GDM1 (cell line): Measurements from ENCODE around the gene KIAA0513.

Experiments used
- DNase-seq: peaks from one replicate; lab custom pipeline; 2025; lab: John Stamatoyannopoulos, UW

KIAA0513 gene

DNA sequence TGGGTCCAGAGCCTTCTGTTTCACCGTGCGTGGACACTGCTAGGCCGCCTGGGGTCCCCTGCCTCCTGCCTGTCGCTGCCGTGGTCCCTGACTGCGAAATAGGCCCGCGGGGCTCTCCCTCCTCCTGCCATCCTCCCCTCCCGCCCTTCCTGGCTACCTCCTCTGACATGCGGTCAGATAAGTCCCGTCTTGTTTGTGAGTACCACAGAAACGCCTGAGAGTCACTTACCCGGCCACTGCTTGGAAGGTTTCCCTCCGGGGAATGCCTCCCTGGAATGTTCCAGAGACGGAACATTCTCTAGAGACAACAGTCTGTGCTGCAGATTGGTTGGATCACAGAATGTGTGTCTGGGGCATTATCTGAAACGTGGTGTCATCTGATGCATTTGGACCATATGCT, 61.9 kb downstream of the KIAA0513 start:
- DNase-seq, result no peak

DNA sequence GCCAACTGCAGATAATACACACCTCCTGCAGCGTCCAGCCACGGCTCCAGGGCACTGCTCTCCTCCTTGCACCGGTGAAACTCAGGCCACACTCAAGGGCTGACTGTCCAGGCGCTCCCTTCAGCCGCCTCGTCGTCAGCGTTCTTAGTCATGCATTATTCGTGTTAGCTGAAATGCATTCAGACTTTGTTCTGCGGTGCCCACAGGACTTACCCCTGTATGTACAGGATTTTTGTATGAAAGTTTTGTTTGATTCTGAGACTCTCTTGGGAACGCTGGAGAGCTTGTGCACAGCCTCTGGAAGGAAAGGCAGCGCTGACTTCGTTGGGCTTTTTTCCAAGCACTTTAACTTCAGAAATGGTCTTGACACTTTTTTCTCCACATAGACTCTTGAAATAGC, 62.6 kb downstream of the KIAA0513 start:
- DNase-seq, result no peak

DNA sequence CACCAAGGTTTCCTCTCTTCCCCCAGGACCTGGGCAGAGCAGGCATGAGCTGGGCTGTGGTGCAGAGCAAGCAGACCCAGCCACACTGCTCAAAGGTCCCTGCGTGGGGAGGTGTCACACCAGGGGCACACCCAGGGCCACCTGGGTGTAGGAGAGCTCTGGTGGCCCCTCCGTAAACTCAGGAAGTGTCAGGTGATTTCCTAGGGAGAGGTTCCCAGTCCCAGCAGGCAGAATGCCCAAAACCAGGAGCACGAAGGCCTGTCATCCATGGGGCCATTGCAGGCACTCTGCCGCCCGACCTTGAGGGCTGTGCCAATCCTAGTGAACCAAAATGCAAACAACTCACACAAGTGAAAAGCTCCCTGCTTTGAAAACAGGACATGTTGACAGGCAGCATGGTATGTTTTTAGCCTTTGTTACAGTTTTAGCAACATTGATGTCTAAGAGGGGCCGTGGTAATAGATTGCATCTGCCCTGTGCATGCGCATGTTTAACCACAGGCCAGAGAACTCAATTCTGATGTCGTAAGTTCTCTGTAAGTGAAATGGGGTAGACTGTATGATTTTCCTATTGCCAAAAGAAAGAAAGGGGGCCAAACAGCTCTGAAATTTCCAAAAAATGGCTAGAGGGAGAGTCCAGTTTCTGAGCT, 63.4 kb downstream of the KIAA0513 start:
- DNase-seq, result no peak

DNA sequence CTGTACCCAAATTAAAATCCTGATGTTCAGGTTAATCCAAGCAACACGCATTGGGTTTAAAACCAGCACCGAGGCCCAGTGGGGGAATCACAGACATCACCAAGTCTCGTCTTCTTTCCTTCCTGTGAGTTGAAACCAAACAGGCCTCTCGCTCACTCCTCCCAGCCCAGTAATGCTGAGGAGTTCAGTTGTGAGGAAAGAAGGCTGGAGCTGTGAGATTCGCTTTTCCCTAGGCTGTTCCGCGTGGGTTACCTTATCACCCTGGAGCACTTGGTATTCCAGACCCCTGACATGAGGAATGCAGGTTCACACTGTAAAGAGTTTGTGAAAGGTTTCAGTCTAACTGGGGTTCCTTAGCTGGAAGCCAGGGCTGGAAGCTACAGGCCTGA, 63.9 kb downstream of the KIAA0513 start:
- no peak for DNase-seq

DNA sequence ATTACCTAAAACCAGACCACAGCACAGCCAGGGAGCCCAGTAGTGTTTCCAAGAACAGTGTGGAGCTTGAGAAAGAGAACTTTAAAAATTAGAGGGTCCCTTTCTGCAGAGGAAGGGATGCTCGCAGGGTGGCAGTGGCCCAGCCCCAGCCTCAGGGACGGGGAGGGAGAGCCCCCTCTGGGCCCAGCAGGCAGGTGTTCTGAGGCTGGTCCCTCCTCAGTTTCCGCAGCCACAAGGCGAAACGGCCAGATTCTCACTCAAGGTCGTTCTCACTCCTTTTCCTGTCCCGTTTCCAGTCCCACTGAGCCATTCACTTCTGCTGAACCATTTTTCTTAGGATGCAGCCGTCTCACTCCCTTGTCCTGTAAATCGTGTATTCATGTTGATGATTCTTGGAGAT, 64.7 kb downstream of the KIAA0513 start:
- no peak for DNase-seq

DNA sequence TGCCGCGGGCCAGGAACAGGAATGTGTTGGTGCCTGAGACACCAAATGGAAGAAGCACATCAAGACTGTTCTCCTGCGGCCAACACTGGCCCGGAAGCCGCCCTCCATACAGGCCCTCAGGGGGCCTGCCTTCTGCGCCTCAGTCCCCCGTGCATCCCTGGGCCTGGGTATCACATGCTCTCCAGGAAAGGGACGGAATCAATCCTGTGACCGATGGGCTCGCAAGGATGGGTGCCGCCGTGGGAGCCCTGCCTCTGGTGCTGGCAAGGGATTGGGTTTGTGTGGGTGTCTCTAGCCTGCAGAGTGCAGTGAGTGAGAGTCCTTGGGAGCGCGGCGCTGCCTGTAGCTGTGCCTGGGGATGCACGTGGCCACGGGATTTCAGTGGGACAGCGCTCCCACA, 65.3 kb downstream of the KIAA0513 start:
- DNase-seq, result no peak

DNA sequence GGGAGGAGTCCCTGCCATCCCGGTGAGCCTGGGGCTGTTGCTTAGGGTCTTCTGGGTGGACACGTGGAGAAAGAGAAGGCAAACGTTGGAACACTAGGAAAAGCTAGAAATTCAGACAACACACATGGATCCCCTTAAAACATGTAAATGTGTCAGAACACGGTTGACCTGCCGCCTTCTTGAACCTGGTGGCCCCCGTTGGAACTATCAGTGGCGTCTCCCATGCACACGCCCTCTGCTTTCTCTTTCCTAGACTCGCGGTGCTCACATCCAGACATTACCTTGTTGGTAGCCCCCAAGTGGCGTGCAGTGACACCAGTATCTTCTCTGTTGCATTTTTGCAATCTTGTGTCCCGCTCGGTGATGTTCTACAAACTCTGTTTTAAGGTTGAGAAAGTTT, 66.1 kb downstream of the KIAA0513 start:
- no peak for DNase-seq

DNA sequence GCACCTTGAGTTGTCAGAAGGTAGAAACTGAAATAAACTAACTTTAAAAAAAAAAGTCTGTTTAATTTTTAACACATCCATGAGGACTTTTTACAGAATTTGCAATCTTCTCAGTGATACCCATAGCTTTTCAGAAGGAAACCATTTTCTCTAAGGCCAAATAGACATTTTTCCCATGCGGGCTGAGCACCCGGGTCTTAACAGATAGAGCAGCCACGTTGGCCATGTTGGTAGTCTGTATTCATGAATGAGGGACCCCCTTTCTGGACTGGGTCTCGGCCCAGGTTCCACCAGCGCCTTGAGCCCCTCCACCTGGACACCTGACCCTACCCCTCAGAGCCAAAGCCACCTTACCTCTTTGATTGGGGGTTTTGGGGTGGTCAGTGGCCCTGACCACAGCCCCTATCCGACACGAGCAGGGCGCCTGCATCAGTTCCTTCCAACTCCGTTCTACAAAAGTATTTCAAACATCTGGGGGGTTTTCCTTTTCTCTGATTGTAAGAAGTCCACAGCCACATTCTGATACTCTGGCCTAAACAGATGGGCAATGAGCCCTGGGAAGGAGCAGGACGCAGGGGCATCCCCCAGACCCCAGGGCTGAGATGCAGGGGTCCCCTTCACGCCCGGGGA, 66.7 kb downstream of the KIAA0513 start:
- DNase-seq, result no peak

DNA sequence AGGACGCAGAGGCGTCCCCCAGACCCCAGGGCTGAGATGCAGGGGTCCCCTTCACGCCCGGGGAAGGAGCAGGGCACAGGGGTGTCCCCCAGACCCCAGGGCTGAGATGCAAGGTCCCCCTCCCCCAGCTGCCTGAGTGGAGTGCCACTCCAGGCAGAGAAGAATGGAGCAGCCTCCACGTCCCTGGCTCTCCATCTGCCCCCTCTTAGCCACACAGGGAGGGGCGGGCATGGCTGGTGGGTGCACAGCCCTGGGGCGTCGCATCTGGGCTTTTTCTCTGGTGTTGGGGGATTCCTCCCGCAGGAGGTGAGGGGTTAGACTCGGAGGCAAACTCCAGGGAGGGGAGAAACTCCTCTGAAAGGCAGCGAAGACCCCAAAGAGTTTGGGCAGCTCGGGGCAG, 67.2 kb downstream of the KIAA0513 start:
- no peak for DNase-seq

DNA sequence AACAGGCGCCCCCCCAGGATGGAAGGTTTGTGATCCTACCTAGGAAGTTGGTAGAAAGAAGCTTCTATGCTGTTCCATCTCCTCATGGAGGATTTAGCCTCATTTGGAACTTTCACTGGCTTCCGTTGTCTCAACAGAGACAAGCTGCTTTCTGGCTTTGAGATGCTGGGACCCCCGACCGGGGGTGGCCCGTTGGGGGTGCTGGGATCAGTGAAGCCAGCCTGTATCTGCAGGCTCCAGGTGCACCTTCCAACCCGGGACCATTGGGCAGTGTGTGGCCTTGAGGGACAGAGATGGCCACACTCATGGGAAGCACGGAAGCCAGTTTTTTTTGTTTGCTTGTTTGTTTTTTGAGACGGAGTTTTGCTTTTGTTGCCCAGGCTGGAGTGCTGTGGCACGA, 69.3 kb downstream of the KIAA0513 start:
- no peak for DNase-seq

DNA sequence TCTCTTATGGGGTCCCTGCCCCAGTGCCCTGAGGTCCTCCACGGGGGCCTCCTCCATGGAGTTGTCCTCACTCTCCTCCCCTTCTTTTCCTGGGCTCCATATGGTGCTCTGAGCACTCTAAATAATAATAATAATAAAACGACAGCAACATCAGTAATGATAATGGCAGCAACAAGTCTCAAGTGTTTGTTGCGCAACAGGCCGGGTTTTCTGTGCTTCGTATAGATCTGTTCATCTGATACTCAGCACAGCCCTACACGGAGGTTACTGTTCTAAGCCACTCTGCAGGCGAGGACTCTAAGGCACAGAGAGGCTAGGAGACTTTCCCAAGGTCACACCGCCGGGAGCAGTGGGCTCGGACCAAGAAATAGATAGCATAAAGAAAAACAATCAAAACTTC, 71.0 kb downstream of the KIAA0513 start:
- DNase-seq, result no peak

DNA sequence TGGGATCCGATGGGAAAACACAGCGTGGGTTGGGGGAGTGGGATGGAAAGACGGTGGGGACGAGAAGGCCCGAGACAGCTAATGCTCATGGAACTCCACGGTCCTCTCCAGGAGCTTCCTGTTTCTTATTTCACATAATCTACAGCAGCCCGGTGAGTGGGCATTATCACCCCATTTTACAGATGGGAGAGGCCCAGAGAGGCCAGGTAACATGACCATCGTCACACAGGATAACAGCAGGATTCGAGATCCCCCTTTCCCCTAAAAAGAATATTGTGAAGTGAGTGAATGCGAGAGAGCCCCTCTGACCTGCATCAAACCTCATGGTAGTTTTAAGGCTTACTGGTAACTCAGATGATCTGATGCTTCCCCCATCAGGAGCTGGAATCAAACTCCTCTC, 72.7 kb downstream of the KIAA0513 start:
- DNase-seq, result no peak

DNA sequence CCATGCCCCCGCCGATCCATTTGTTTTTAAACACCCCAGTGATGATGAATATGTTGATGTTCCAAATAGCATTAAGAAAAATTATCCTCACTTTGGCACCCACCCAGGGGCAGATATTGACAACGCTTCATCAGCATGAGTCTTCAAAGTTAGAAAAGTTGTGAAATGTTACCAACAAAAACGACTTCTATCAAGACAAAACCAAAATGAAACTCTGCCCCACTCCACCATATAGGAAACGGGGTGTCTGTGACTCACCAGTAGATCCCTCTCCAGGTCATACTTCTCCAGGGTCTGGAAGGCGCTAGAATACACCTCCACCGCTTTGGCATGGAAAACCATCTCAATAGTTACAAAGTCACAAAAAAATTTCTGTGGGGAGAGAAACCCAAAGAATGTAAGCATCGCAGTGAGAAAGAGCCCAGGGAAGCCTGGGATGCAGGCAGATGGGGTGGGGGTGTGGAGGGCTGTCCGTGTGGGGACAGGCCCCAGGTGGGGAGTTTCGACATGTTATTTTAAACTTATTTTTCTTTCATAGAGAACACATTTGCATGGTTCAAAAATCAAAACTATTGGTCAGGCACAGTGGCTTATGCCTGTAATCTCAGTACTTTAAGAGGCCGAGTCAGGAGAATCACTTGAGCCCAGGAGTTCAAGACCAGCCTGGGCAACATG, 74.5 kb downstream of the KIAA0513 start:
- no peak for DNase-seq

DNA sequence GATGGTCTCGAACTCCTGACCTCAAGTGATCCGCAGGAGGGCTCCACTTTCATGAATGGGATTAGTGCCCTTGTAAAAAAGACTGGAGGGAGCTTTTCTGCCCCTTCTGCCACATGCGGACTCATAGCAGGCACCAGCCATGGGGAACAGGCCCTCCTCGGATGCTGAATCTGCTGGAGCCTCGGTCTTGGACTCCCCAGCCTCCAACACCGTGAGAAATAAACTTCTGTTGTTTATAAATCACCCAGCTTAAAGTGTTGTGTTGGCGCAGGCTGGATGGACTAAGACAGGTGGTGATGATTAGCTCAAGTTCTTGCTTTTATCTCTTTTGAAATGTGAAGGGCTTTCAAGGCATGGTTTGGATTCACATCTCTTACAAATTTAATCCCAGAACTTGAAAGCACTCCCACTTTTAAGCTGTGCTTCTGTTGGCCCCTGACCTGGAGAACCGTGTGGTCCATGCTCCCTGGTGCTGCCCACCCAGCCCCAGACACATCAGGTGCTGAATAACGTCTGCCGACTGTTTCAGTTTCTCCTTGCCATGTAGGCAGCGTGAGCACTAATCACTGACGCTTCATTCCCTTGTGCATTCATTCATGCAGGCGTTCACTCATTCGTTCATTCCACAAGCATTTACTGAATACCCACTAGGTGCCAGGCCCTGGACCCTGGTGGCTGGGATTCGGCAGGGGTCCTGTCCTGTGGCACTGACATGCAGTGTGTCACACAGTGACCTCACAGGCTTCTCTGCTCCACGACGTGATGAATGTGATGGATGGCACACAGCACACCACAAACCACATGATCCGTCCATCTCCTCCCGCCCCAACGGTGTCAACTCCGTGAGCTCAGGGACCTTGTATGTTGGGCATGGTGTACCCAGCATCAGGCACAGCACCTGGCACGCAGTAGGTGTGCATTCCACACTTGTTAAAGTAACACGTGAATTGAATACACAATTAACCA, 75.8 kb downstream of the KIAA0513 start:
- DNase-seq, result no peak

DNA sequence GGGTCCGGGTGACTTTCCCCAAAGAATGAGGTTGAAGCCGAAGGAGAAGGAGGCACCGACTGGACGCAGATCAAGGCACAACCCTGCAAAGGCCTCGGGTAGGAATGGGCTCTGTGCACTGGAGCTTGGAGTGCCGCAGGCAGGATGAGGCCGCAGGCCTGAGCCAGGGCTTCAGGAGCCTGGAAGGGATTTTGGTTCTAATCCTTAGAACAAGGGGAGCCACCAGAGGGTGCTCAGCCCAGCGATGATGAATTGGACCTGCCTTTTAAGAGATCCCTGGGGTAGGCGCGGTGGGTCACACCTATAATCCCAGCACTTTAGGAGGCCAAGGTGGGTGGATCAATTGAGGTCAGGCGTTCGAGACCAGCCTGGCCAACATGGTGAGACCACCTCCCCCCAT, 76.6 kb downstream of the KIAA0513 start:
- no peak for DNase-seq

DNA sequence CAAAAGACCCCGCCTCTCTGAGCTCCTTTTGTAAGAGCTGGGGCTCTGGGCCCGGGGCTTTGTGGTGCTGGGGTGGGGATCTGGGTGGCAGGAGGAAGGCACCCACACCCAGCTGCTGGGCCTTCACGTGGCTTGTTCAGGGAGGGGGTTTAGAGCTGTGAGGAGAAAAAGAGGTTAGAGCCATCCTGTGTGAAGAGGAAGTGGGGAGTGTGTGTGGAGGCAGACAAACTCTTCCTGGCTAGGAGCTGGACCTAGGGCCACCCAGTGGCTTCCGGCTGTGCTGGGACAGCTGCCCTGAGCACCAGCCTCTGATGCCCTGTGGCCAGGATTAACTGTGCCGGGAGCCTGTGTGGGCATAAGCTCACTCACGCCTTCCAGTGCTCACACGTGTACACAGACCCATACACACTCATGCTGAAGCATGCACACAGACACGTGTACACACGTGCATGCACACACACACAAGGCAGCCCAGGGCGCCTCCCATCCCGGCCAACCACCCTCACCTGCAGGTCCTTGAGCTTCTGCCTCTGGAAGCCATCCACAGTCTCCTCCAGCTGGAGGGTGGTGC, 77.3 kb downstream of the KIAA0513 start:
- DNase-seq, result no peak

DNA sequence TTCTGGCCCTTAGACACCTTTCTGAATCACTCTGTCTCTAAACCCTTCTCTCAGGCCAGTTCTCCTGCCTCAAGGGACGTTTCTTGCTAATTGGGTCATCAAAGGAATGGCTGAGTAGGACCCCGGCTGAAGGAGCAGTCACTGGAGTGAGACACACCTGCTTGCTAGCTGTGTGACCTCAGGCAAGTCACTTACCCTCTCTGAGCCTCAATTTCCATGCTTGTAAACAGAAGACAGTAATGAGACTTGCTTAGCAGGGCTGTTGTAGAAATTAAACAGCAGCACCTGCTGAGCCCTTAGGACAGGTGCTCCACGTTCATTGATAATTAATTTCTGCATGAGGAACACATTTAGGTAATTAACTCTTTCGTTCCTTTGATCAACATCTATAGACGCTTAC, 77.9 kb downstream of the KIAA0513 start:
- no peak for DNase-seq

DNA sequence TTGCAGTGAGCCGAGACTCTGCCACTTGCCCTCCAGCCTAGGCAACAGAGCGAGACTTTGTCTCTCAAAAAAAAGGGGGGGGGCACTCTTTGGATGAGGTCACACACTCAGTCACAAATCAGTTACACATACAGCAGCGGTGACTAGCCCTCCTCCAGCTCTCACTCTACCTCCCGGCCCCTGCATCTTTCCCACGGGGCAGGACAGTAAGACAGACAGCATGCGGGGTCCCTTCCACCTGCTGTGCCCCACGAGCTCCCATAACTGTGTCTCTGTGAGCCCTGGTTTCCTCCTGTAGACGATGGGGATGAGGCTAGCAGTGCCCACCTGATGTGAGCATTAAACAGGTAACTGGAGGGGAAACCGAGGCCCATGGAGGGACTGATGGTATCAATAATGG, 79.5 kb downstream of the KIAA0513 start:
- no peak for DNase-seq

DNA sequence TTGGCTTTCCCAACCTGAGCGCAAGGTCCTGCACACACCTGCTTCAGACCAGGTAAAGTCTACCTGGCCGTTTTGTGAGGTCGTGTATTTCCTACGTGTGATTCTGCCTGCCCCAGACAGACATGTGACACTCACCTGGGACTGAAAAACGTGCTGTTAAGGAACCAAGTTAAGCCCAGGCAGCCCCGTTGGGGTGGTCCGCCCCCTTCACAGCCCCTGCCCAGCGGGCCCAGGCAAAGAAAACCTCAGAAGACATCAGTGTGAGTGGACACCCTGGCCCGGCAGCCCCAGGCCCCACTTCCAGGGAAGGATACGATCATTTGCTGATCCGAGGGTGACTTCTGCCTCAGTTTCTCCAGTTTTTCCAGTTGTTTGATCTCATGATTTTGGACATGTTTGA, 79.9 kb downstream of the KIAA0513 start:
- DNase-seq, result no peak

DNA sequence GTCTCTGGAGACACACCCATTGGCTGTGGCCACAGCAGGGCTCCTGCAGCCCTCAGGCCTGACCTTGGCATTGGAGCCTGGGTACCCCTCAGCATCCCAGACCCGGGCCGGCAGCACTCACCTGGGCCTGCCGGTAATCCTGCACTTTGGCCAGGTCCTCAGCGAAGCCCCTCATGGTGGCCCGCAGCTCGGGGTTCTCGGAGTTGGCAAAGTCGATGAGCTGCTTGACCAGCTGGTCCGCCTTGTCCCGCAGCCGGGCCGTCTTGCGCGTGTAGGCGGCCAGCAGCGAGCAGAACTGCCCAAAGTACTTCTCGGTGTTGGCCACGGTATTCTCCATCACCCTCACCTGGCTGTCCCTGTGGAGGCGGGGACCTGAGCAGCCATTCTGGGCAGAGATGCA, 82.5 kb downstream of the KIAA0513 start:
- DNase-seq, result no peak

DNA sequence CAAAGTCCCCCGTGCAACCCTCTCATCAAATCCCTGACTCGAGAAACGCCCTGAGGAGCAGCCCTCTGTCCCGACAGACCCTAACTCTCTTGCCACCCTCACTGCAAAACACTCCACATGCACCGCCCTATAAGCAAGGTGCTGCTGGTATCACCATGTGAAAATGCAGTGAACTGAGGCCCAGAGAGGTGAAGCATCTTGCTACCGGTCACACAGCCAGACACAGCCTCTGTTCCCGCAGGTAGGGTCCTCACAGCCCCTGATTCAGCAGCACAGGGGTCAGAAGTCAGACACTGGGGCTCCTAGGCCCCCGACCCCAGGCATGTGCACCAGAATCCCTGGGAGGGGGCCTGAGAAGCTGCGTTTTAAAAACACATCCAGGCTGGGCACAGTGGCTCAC, 83.6 kb downstream of the KIAA0513 start:
- no peak for DNase-seq

DNA sequence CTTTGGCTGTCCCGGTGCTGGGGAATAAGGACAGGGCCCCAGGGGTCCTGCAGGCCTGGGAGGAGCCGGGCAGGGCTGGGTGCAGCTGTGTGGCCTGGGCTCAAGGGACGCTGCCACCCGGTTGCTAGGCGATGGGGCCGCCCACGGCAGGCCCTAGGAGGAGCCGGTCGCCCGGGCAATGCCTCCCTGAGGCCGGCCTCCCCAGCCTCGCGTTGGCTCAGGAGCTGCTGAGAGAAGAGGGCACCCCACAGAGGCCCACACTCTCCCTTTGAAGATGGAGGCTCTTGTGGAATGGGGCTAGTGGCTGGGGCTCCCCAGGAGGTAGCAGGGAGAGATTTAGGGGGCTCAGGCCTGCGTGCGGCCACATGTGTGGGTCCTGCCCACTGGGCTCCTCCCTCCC, 84.8 kb downstream of the KIAA0513 start, which contains the start of gene CIBAR2:
TSS of gene CIBAR2 (minus strand) at position 109 of the 400 bp plus-strand sequence. CDS start 120 bp downstream, outside the sequence.
- no peak for DNase-seq
